Measurements from ENCODE around the gene TMEM87B.

DNA sequence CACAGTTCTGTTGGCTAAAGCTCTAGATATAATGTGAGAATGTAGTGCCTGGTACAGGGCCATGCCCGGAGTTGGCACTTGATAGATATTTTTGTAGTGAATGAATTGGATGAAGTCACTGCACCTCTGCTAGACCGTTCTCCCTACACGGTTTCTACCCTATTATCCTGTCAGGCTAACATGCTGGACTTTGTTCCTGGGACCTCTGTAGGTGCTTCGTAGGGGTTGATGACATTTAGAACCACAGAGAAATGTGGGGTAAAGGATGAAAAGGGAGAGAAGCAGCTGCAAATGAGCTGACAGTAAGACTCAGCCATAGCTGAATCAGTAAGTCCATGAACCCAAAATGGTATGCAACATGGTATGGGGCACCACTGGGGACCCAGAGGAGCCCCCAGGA is 79.1 kb downstream of the TMEM87B start:
- TF ChIP-seq RFX5 (IDR thresholded peaks at IDR 0.05; ENCODE audit: low read depth, low read length), result no peak
- TF ChIP-seq EZH2 (IDR thresholded peaks at IDR 0.05; ENCODE audit: borderline replicate concordance, control insufficient read depth, low read depth, low read length), result no peak
- TF ChIP-seq, protein P1, sequence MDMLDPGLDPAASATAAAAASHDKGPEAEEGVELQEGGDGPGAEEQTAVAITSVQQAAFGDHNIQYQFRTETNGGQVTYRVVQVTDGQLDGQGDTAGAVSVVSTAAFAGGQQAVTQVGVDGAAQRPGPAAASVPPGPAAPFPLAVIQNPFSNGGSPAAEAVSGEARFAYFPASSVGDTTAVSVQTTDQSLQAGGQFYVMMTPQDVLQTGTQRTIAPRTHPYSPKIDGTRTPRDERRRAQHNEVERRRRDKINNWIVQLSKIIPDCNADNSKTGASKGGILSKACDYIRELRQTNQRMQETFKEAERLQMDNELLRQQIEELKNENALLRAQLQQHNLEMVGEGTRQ (IDR thresholded peaks at IDR 0.05; ENCODE audit: borderline replicate concordance, low read depth, low read length), result no peak
- TF ChIP-seq RB1 (IDR thresholded peaks at IDR 0.05; ENCODE audit: borderline replicate concordance), result no peak
- no peak for TF ChIP-seq CHD2 (IDR thresholded peaks at IDR 0.05; ENCODE audit: borderline replicate concordance, low read depth, low read length)
- TF ChIP-seq, protein P2, sequence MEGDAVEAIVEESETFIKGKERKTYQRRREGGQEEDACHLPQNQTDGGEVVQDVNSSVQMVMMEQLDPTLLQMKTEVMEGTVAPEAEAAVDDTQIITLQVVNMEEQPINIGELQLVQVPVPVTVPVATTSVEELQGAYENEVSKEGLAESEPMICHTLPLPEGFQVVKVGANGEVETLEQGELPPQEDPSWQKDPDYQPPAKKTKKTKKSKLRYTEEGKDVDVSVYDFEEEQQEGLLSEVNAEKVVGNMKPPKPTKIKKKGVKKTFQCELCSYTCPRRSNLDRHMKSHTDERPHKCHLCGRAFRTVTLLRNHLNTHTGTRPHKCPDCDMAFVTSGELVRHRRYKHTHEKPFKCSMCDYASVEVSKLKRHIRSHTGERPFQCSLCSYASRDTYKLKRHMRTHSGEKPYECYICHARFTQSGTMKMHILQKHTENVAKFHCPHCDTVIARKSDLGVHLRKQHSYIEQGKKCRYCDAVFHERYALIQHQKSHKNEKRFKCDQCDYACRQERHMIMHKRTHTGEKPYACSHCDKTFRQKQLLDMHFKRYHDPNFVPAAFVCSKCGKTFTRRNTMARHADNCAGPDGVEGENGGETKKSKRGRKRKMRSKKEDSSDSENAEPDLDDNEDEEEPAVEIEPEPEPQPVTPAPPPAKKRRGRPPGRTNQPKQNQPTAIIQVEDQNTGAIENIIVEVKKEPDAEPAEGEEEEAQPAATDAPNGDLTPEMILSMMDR (IDR thresholded peaks at IDR 0.05 in 2 of 3, conservative IDR thresholded peaks at IDR 0.05 in 1 of 3; ENCODE audit: control insufficient read depth in 2 of 3, extremely low read depth in 1 of 3, insufficient read depth in 1 of 3, low read depth in 3 of 3, low read length in 3 of 3), result no peak
- TF ChIP-seq EP300 (IDR thresholded peaks at IDR 0.05; ENCODE audit: borderline replicate concordance in 1 of 2, control insufficient read depth in 1 of 2, low read depth in 2 of 2, low read length in 2 of 2), result no peak
- no peak for TF ChIP-seq POLR2A (IDR thresholded peaks at IDR 0.05; ENCODE audit: low read depth, low read length)
- no peak for TF ChIP-seq NFYA (IDR thresholded peaks at IDR 0.05; ENCODE audit: borderline replicate concordance, low read depth, low read length)
- no peak for TF ChIP-seq NR2C2 (IDR thresholded peaks at IDR 0.05; ENCODE audit: borderline replicate concordance, control insufficient read depth, insufficient read length, low read depth)
- no peak for TF ChIP-seq NRF1 (conservative IDR thresholded peaks at IDR 0.05; ENCODE audit: low read depth, low read length)
- no peak for TF ChIP-seq RAD21 (IDR thresholded peaks at IDR 0.05; ENCODE audit: insufficient read depth, low read depth, low read length)
